ENCODE measurements around the gene BPTF.
"Not testable (repeated sequence)": the region's sequence is repeated elsewhere in the genome, so short reads cannot be mapped to it uniquely, and the experiment has no call there.

GRCh38 chr17:67825627-67826601 is 611 bp downstream of the BPTF start:
- TF ChIP-seq PBX3 (IDR thresholded peaks at IDR 0.05); EP300 (IDR thresholded peaks at IDR 0.05); RARB (CRISPR knock-in tag; IDR thresholded peaks at IDR 0.05): not testable (repeated sequence)

Data from A549 (cell line).